HL-60 (cell line): ENCODE data around the gene MYO1B.

Source experiments
- DNase-seq, 2 experiments: peaks; one replicate each; pipeline ENCODE4 v3.0.0-alpha.2; 2010 to 2020; ENCODE audit warnings: low read depth in 1 of 2, low spot score in 1 of 2
- H3K27ac ChIP-seq: fragments of 250-450 bp; sonication (Bioruptor Pico); replicated peaks from 2 replicates; pipeline ENCODE4 v1.5.1; 2020; ENCODE audit warnings: mild to moderate bottlenecking, moderate library complexity
- H3K27me3 ChIP-seq: fragments of 250-450 bp; sonication (Bioruptor Pico); 2 replicates; pipeline ENCODE4 v1.5.1; 2021; ENCODE audit warnings: mild to moderate bottlenecking, moderate library complexity; ENCODE audit not compliant: insufficient read depth, poor library complexity, severe bottlenecking
- H3K4me3 ChIP-seq: replicated peaks from 2 replicates; pipeline ENCODE4 v1.5.1; 2011; ENCODE audit warnings: mild to moderate bottlenecking, control low read depth, low read length; ENCODE audit not compliant: insufficient read depth
- CTCF ChIP-seq: IDR thresholded peaks from one replicate; pipeline ENCODE4 v1.5.1; 2011; ENCODE audit warnings: low read length, control low read depth, inconsistent platforms; ENCODE audit not compliant: insufficient read depth
- GABPA ChIP-seq: IDR thresholded peaks from 2 replicates; pipeline ENCODE4 v1.6.1; 2012; ENCODE audit warnings: low read depth
- POLR2AphosphoS5 ChIP-seq: IDR thresholded peaks from 2 replicates; pipeline ENCODE4 v1.6.1; 2012; ENCODE audit warnings: low read depth
- REST ChIP-seq: IDR thresholded peaks from 2 replicates; pipeline ENCODE4 v1.6.1; 2012; ENCODE audit warnings: low read depth; ENCODE audit not compliant: insufficient replicate concordance
- SPI1 ChIP-seq: IDR thresholded peaks from 2 replicates; pipeline ENCODE4 v1.6.1; 2012; ENCODE audit warnings: low read depth, mild to moderate bottlenecking, borderline replicate concordance

Gene MYO1B

GRCh38 chr2:191351298-191351697 is 106.1 kb downstream of the MYO1B start:
- TF ChIP-seq POLR2AphosphoS5 (no peak), REST (no peak), SPI1 (no peak), GABPA (no peak), CTCF (no peak)

GRCh38 chr2:191351921-191352320 is 106.7 kb downstream of the MYO1B start:
- no peak overlapping the region for H3K4me3 ChIP-seq
- peaks cover 2% of the 10 kb centered on the region for H3K27me3 ChIP-seq
- DNase-seq: no peak
- no peak overlapping the region for H3K27ac ChIP-seq
- TF ChIP-seq CTCF (no peak), SPI1 (no peak), GABPA (no peak), POLR2AphosphoS5 (no peak), REST (no peak)

More at GRCh38 chr2:191351298-191351697, 106.1 kb downstream of the MYO1B start:
- no peak overlapping the region for H3K27ac ChIP-seq
- H3K4me3 ChIP-seq: no peak overlapping the region
- DNase-seq: no peak
- H3K27me3 ChIP-seq: peaks cover 2% of the 10 kb centered on the region

GRCh38 chr2:191352536-191352935 is 107.3 kb downstream of the MYO1B start:
- TF ChIP-seq GABPA (no peak), CTCF (no peak)
- no peak for DNase-seq
- no peak overlapping the region for H3K4me3 ChIP-seq
- H3K27ac ChIP-seq: no peak overlapping the region
- no peaks in the 10 kb centered on the region for H3K27me3 ChIP-seq

- Histone ChIP-seq H3K27me3 (no peaks in the 10 kb centered on the region), H3K4me3 (no peak overlapping the region), H3K27ac (no peak overlapping the region)
- TF ChIP-seq SPI1 (peak; percentile 40; the same call in 1 of the 2 replicates), POLR2AphosphoS5 (no peak)
- no peak for DNase-seq
Observed at GRCh38 chr2:191355170-191355758, 110.1 kb downstream of the MYO1B start.
